CD1c-positive myeloid dendritic cell (primary cell): Measurements from ENCODE around the gene CGNL1.

Source experiments
- DNase-seq: peaks from one replicate; pipeline ENCODE4 v3.0.0-alpha.2; 2016; ENCODE audit errors: extremely low spot score

Gene CGNL1

DNA sequence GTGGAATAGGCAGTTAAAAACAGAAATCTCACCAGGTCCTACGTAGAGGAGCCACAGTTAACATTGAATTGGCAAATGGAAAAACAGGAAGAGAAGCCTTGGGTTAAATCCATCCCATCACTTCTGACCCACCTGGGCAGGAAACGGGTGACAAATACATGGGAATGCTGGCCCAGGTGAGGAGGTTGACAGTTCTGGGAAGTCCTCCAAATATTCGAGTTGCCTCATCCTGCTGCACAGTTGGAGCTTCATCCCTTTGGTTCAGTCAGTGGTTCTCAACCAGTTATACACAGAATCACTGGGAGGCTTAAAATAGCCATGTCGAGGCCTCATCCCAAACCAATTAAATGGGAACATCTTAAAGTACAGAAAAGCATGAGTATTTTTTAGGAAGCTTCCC is 220.7 kb downstream of the CGNL1 start:
- no peak for DNase-seq

DNA sequence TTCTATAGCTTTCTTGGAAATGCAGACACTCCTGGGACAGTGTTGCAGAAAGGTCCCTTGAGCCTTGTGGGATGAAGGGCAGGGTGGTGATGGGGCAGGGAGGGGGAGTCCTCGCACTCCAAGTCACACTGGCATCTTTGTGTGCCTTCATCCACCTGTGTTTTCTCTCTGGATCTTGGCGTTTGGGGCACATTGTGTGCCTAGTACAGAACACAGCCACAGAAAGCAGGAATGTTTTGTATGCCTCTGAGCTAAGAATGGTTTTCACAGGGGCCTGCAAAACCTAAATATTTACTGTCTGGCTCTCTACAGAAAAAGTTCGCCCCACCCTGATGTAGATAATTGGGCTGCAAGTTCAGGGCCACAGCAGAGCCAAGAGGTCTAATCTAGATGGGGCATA is 221.1 kb downstream of the CGNL1 start:
- no peak for DNase-seq

DNA sequence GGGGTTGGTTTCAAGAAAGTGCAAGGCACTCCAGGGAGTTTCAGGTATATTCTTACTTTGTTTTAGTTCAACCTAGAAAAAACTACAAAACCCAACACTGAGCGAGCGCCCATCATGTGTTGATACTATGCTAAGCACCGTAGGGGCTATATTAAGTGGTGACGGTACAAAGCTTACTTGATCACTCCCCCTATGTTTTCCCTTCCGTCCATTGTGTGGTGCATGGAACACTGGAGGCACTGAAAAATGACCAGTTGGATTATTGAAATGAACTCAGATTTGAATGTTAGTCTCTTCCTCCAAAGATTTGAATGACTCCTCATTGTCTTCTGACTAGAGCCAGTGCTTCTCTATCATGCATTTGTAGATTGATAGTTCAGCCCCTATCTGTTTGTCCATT is 222.0 kb downstream of the CGNL1 start:
- DNase-seq, result no peak

DNA sequence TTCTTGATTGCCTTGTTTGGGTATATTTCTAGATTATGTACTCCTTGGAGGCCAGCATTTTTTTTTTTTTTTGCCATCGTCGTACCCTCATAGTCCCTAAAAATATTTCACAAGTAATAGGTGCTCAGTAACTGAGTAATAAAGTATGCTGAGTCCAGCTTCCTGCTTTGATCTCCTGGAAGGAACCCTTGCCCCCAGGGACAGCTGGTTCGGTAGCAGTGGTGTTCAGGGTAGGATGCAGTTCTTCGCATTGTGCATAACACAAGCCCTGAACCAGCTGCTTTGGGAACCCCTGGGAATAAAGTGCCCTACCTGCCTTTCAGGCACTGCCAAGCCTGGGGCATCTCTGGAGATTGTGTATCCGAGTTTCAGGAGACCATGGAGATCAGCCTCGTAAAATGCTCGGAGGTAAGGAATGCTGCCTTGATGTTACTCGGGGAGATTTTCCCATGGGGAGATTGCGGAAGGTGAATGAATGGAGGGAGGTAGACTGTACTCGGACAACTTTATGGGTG is 223.0 kb downstream of the CGNL1 start:
- no peak for DNase-seq

DNA sequence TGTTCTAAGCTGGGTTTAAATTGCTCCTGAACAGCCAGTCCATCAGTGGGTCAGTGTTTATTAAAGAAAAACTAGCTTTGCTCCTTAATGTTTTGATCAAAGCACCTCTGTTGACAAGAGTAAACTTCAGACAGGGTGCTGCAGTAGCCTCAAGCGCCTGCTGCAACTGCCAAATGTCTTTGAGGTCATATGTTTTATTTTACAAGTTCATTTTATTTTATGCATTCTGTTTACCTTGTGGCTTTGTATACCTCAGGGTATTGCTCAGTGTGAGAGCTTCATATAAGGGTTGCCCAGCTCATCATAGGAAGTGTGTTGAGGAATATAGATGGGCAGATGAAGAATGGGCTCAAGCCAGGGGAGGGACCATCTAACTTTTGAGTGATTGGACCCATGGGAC is 223.9 kb downstream of the CGNL1 start:
- no peak for DNase-seq
